Naive thymus-derived CD8-positive, alpha-beta T cell (primary cell): Measurements from ENCODE around the gene EXPH5. TPM values are rescaled to one million over a fixed set of nuclear protein-coding genes. Genes with fewer than 3 reads are reported as not detected.

Experiments
- ATAC-seq, 2 donors: fragments of 150-1000 bp; cut with Tn5 transposase in 1 of 2; sonication (Bioruptor Pico), chemical (Tn5 transposase) in 1 of 2; 1 replicate in 1 of 2; 2 replicates in 1 of 2; pipeline ENCODE4 v1.10.0; 2021; ENCODE audit warnings: mild to moderate bottlenecking in 2 of 2, moderate library complexity in 2 of 2
- POLR2A ChIA-PET: fragments of 350-600 bp; sonication (Branson Sonifier 250); formaldehyde crosslinking; loops from one replicate; lab custom pipeline; 2021; ENCODE audit warnings: antibody characterized with exemption; lab: Charles Lee
- DNase-seq, 10 donors: peaks; one replicate each; pipeline versions ENCODE4 v3.0.0 to v3.0.0-alpha.2; 2020 to 2022
- H3K27ac Mint-ChIP-seq, 10 donors: one replicate each; pipeline ENCODE4 v1.8.0; 2020 to 2022; ENCODE audit warnings: mild to moderate bottlenecking in 10 of 10, mixed read lengths in 10 of 10, moderate library complexity in 4 of 10, inconsistent platforms in 1 of 10
- H3K27me3 Mint-ChIP-seq, 5 donors: one replicate each; pipeline ENCODE4 v1.8.0; 2021 to 2022; ENCODE audit warnings: mixed read lengths in 5 of 5
- H3K36me3 Mint-ChIP-seq, 3 donors: one replicate each; pipeline ENCODE4 v1.8.0; 2020 to 2022; ENCODE audit warnings: mixed read lengths in 3 of 3, mild to moderate bottlenecking in 2 of 3, inconsistent platforms in 1 of 3
- H3K4me1 Mint-ChIP-seq, 4 donors: one replicate each; pipeline ENCODE4 v1.8.0; 2021 to 2022; ENCODE audit warnings: mixed read lengths in 4 of 4
- H3K4me3 Mint-ChIP-seq, 10 donors: one replicate each; pipeline ENCODE4 v1.8.0; 2020 to 2022; ENCODE audit warnings: mild to moderate bottlenecking in 10 of 10, mixed read lengths in 10 of 10, moderate library complexity in 6 of 10, inconsistent platforms in 1 of 10
- H3K9me3 Mint-ChIP-seq, 9 donors: one replicate each; pipeline ENCODE4 v1.8.0; 2020 to 2022; ENCODE audit warnings: mixed read lengths in 9 of 9, mild to moderate bottlenecking in 3 of 9, inconsistent platforms in 1 of 9, moderate library complexity in 1 of 9
- polyA plus RNA-seq, 3 donors: library from polyadenylated mRNA; unstranded; fragments of 300-500 nt; fragmentation: Illumina TruSeq; gene quantifications; one replicate each; pipeline ENCODE4 v1.2.3, GENCODE V29; 2021
- total RNA-seq, 8 experiments: library from RNA in 2 of 8; stranded (reverse) in 2 of 8; gene quantifications; one replicate each; pipeline ENCODE4 v1.2.3 and lab custom pipeline; 2021 to 2026

EXPH5 gene
- total and polyA plus RNA-seq, 5 experiments from 2014 or later = 0.82 to 8.7 (median 2.3) TPM

DNA sequence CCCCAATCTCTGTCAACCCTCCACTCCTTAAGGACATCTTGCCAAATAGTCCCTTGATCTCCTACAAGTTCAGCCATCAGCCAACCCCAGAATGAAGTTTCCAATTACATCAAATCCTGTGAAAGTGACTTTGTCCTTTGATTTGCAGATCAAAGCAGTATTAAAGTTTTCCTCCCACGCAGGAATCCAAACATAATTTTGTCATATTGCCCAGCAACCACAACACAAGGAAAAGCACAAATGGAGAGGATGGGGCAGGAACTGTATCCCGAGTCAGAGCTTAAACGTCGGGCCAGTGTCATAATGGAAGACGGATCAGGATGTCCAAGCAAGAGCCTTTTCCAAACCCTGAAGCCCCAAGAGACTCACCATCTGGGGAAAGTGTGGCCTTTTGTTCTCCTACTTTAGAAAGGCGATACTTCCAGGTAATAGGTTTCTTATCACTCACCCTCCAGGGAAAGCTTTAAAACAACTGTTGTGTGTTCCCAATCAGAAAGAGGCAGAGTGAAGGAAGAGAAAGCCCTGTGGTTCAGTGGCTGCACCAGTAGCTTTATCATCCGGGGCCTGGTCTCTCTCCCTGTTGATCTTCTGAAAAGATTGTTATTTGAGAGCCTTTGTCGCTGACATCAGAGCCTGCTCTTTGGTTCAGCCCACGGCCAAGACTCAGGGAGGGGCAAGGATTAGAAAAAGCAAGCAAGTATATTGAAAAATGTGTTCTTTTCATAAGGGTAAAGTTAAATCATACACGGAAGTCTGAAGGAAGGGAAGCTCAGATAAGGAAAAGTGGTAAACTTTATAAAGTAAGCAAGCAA, 41.7 kb downstream of the EXPH5 start:
- Mint-ChIP-seq H3K27ac (peak overlapping the region in 1 of 10 donors; percentile 13), H3K4me3 (no peak overlapping the region), H3K36me3 (no peaks in the 10 kb centered on the region), H3K4me1 (peaks cover 0 to 1% (median 0%) of the 10 kb centered on the region in 4 donors), H3K27me3 (peaks cover 0 to 2% (median 0%) of the 10 kb centered on the region in 5 donors), H3K9me3 (no peaks in the 10 kb centered on the region)
- no peak for ATAC-seq
- no peak for DNase-seq
- POLR2A ChIA-PET = no interaction called here

DNA sequence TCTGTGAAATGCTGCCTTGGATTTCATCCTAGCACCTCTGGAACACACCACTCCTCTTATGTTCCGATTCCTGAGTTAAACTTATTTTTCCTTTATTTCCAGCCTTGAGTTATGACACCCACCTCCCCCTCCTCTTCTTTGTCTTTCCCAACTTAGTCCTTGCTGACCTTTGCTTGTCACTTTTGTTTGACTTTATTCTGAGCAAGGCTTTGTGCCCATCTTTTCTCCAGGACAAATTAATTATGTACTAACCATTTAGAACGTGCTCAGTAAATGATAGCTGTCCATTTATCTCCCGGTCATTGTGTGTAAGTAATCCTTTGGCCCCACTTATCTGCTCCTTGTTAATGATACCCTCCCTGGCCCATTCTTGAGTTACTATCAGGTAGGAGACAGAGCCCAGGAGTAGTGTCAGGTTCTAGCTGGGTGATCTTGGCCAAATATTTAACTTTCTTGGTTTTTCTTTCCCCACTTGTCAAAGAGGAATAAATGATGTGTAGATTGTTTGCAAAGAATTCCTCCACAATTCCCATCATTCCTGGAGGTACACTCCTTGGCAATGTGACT, 44.2 kb downstream of the EXPH5 start:
- H3K9me3 Mint-ChIP-seq = no peaks in the 10 kb centered on the region
- POLR2A ChIA-PET = no interaction called here
- H3K36me3 Mint-ChIP-seq = no peaks in the 10 kb centered on the region
- H3K27ac Mint-ChIP-seq = no peak overlapping the region
- DNase-seq = no peak
- H3K4me1 Mint-ChIP-seq = peaks cover 0 to 1% (median 0%) of the 10 kb centered on the region in 4 donors
- no peak for ATAC-seq
- H3K4me3 Mint-ChIP-seq = no peak overlapping the region
- peaks cover 0 to 2% (median 0%) of the 10 kb centered on the region in 5 donors for H3K27me3 Mint-ChIP-seq

DNA sequence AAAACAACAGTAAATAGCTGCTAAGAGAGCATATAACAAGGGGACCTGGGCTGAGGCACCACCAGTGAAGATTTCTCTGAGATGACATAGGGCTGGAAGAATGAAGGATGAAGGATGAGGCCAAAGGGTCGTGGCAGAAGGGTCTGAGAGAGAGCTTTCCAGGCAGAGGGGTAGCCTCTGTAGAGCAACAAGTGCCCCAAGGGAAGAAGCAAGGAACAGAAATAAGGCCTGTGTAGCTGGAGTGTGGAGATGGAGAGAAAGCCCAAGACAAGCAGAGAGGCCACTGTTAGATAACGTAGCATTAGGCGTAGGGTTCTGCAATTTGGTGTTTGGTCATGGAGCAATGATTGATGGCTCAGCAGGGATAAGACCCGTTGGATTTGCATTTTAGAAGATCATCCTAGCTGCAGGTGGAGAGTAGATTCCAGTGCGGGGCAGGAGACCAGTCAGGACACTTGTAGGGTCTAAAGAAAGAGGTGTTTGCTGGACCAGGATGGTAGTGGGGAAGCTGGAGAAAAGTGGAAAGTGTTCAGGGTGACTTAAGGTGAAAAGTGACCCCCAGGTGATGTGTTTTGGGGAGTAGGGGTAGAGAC, 47.6 kb downstream of the EXPH5 start:
- Mint-ChIP-seq H3K27me3 (peaks cover 0 to 2% (median 0%) of the 10 kb centered on the region in 5 donors), H3K27ac (peak overlapping the region in 1 of 10 donors; percentile 19), H3K4me3 (no peak overlapping the region), H3K9me3 (no peaks in the 10 kb centered on the region), H3K36me3 (peaks cover 0 to 3% (median 0%) of the 10 kb centered on the region in 3 donors), H3K4me1 (peaks cover 0 to 1% (median 0%) of the 10 kb centered on the region in 4 donors)
- no peak for ATAC-seq
- POLR2A ChIA-PET = no interaction called here
- DNase-seq = no peak

DNA sequence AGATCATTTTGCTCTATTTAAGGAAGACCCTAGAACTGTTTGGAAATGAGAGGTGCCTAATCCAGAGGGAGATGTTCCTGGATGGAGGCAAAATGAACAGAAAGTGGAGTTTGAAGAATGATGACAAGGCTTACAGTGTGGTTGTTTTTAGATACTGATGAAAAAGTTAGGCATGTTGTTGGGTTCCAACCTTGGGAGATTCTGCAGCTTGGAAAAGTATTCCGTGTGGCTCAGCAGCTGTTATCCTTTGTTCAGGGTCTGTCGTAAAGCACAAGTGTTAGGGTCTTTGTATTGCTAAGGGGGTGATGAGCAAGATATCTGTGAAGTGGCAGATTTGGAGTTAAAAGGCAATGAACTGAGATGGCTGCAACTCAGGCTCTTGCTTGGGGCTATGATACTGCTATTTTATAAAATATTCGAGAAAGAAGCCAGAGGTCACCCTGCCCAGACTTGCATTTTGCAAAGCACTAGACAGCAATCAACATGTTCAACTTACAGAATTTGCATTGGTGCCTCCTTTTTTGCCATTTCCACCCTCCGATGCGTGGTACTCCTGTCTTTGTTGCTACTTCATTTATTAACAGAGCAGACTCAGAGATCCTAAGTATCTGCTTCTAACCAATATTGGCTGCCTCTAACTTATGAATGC, 50.1 kb downstream of the EXPH5 start:
- Mint-ChIP-seq H3K27me3 (peaks cover 0 to 2% (median 0%) of the 10 kb centered on the region in 5 donors), H3K27ac (peak overlapping the region in 1 of 10 donors; percentile 63), H3K36me3 (peaks cover 0 to 5% (median 0%) of the 10 kb centered on the region in 3 donors), H3K4me3 (no peak overlapping the region), H3K9me3 (no peaks in the 10 kb centered on the region), H3K4me1 (peaks cover 0 to 3% (median under 1%) of the 10 kb centered on the region in 4 donors)
- ATAC-seq (no peak), DNase-seq (no peak)
- POLR2A ChIA-PET = no interaction called here

DNA sequence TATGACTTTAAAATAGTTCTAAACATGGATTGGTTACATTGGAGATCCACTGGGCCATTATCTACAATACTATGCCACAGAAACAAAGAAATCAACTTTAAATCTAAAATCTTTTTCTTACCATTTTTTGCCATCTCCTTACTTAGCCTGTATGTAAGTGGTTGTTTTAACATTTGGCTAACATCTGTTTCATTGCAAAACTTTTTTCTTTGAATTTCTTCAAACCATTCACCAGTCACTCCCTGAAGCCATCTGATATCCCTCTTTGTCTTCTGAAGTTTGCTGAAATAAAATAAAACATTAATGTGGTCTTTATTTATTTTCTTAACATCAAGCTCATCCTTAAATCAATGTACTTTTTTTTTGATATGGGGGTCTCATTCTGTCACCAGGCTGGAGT, 52.0 kb downstream of the EXPH5 start:
- ATAC-seq (no peak), DNase-seq (no peak)
- Mint-ChIP-seq H3K9me3 (no peaks in the 10 kb centered on the region), H3K4me3 (no peak overlapping the region), H3K4me1 (peaks cover 0 to 12% (median 3%) of the 10 kb centered on the region in 4 donors), H3K27me3 (no peaks in the 10 kb centered on the region), H3K27ac (peak overlapping the region in 2 of 10 donors; percentile 19 to 46), H3K36me3 (peaks cover 0 to 16% (median 0%) of the 10 kb centered on the region in 3 donors)
- POLR2A ChIA-PET = no interaction called here

DNA sequence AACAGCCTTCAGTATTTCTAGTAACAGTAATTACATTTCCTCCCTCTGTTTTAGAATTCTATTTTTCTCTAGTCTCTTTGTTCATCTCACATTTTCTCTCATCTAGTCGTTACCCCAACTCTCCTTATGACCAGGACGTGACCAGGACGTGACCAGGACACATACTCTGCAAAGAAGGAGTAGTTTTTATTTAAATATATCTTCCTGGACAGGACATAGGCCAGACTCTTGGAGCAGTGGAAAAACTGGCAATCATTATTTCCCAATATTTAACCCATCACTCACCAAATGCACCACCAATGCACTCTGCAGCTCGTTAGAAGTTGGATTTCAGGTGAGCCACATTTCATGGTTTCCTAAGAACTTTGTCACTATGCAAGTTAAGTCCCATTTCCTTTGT, 55.1 kb downstream of the EXPH5 start:
- ATAC-seq (no peak), DNase-seq (no peak)
- POLR2A ChIA-PET = no interaction called here
- H3K4me3 Mint-ChIP-seq = peak overlapping the region in 4 of 10 donors; percentile 11 to 70 (median 48)
- no peaks in the 10 kb centered on the region for H3K27me3 Mint-ChIP-seq
- peak overlapping the region in 6 of 10 donors; percentile 37 to 58 (median 52) for H3K27ac Mint-ChIP-seq
- H3K4me1 Mint-ChIP-seq = peaks cover 0 to 12% (median 3%) of the 10 kb centered on the region in 4 donors
- no peaks in the 10 kb centered on the region for H3K9me3 Mint-ChIP-seq
- peaks cover under 1 to 20% (median 3%) of the 10 kb centered on the region in 3 donors for H3K36me3 Mint-ChIP-seq

DNA sequence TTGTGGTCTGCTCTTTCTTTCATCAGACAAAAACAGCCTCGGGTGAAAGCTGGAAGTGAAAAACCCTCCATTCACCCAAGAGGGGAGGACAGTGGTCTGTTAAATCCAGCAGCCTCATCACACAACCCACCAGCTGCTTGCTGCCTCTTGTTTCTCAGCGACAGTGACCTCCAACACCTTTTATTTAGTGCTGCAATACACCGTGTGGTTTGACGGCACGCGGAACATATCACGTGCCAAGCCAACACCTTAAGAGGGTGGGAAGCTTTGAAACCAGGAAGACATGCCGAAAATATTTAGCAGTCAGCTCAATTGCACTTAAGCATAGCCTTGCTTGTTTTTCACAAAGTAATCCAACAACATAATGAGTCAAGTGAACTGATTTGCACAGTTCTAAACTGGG, 55.5 kb downstream of the EXPH5 start:
- peak; percentile 54 to 74 for ATAC-seq
- POLR2A ChIA-PET = no interaction called here
- DNase-seq = peak in 4 of 10 donors; percentile 9 to 23 (median 13)
- Mint-ChIP-seq H3K4me1 (peaks cover 0 to 12% (median 3%) of the 10 kb centered on the region in 4 donors), H3K9me3 (no peaks in the 10 kb centered on the region), H3K4me3 (peak overlapping the region in 7 of 10 donors; percentile 27 to 70 (median 66)), H3K27ac (peak overlapping the region in 7 of 10 donors; percentile 32 to 58 (median 48)), H3K36me3 (peaks cover 2 to 20% (median 3%) of the 10 kb centered on the region in 3 donors), H3K27me3 (no peaks in the 10 kb centered on the region)

DNA sequence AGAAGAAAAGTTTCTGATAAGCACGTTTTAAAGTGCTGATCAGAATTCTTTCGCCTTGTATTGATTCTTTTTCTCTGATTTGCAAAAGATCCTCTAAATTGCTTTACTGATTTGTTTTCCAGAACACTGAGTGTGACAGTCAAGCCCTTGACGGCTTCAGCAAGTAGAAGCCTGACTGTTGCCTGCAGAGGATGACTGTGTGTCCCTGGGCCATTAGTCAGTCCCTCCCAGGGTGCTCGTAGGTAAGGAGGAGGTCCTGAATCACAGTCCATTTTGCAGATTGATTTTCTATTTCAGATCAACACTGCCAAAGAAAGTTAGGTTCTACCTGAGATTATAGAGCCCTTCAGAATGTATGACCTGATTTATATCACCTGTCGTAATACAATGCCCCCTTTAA, 56.8 kb downstream of the EXPH5 start:
- POLR2A ChIA-PET = interaction anchor here (0.8 kb wide), 1 partner anchor 528 kb away, joined by 3 read pairs; the partner anchor contains the start of gene CUL5
- ATAC-seq (no peak), DNase-seq (no peak)
- Mint-ChIP-seq H3K9me3 (no peaks in the 10 kb centered on the region), H3K4me3 (no peak overlapping the region), H3K36me3 (peaks cover 3 to 18% (median 4%) of the 10 kb centered on the region in 3 donors), H3K27ac (no peak overlapping the region), H3K27me3 (no peaks in the 10 kb centered on the region), H3K4me1 (peaks cover 0 to 12% (median 4%) of the 10 kb centered on the region in 4 donors)

DNA sequence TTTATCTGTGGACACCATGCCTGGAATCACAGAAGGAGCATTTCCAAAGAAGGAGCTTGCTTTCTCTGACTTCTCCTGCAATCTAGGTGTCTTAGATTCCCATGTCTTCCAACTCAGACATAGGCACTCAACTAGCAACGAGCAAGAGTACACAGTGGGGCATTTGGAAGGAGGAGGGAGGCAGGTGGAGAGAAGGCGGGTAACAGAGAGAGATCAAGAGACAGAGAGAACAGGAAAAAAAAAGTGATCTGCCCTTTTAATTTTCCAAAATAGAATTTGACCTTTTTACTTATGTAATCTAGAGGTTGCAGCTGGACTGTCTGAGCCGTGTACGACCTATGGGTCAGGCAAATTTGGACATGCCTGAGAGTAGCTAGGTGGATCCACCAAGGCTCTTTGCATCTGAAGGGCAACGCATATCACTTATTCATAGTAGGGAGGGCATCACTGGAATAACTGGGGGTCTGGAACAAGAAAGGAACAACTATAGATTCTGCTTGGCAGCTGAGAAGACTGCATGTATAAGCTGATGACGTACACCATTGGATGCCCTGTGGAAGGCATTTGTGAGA, 58.1 kb downstream of the EXPH5 start:
- POLR2A ChIA-PET = interaction anchor here (0.7 kb wide), 1 partner anchor 147 kb away, joined by 3 read pairs; no protein-coding TSS in a partner anchor
- ATAC-seq = no peak
- Mint-ChIP-seq H3K9me3 (no peaks in the 10 kb centered on the region), H3K36me3 (peaks cover 3 to 17% (median 4%) of the 10 kb centered on the region in 3 donors), H3K4me1 (peaks cover 0 to 12% (median 5%) of the 10 kb centered on the region in 4 donors), H3K4me3 (no peak overlapping the region), H3K27me3 (no peaks in the 10 kb centered on the region), H3K27ac (no peak overlapping the region)
- no peak for DNase-seq

DNA sequence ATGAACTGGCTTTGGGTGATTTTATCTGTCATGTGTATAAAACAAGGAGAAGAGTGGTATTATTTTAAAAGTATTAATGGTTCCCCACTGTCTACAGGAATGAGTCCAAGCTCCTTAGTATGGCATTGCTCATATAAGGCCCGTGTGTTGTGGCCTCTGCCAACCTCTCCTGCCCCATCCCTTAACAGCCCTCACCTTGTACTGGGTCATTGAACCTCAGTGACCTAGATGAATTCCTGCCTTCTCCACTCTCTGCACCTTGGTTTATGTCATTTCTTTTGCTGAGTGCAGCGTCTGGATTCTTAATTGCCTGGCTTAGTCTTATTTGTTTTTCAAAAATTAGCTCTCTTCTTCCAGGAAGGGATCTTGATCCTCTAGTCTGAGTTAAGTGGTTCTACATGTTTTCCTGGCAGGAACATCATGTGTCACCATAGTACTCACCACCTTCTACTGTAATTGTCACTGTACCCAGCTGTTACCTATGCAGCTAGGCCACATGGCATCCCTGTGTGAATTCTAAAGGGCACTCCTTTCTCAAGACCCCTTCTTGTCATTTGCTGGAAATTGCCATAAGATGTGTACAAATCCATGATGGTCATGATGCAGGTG, 59.2 kb downstream of the EXPH5 start:
- DNase-seq (no peak), ATAC-seq (no peak)
- POLR2A ChIA-PET = no interaction called here
- Mint-ChIP-seq H3K4me3 (no peak overlapping the region), H3K36me3 (peaks cover 3 to 17% (median 4%) of the 10 kb centered on the region in 3 donors), H3K27ac (no peak overlapping the region), H3K9me3 (no peaks in the 10 kb centered on the region), H3K4me1 (peaks cover 0 to 12% (median 5%) of the 10 kb centered on the region in 4 donors), H3K27me3 (no peaks in the 10 kb centered on the region)

DNA sequence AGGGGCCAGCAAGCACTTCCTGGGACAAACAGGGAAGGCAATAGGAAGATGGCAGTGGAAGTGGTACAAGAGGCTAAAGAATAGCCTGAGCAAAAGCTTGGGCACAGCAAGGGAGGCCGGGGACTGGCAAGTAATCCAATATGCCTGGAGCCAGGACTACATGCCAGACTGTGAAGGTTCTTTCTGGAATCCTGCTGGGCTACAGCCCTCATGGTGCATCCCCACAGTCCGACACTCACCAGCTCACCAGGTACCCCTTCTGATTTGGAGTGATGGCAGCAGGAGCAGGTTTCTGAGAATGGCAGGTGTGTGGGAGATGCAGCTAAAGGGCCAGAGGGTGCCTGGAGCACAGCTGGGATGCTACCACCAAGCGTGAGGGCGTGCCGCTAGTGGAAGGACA, 63.1 kb downstream of the EXPH5 start:
- Mint-ChIP-seq H3K9me3 (no peaks in the 10 kb centered on the region), H3K27me3 (peaks cover 0 to 2% (median 0%) of the 10 kb centered on the region in 5 donors), H3K36me3 (peaks cover 2 to 8% (median 6%) of the 10 kb centered on the region in 3 donors), H3K27ac (no peak overlapping the region), H3K4me3 (no peak overlapping the region), H3K4me1 (peaks cover 0 to 4% (median 0%) of the 10 kb centered on the region in 4 donors)
- POLR2A ChIA-PET = no interaction called here
- DNase-seq (no peak), ATAC-seq (no peak)
